ENCODE measurements around the gene DNAJC5. TPM values are rescaled to one million over a fixed set of nuclear protein-coding genes. Genes with fewer than 3 reads are reported as not detected.

DNAJC5 gene
- total RNA-seq, 1 experiment from 2014 or later = 124 TPM

DNA sequence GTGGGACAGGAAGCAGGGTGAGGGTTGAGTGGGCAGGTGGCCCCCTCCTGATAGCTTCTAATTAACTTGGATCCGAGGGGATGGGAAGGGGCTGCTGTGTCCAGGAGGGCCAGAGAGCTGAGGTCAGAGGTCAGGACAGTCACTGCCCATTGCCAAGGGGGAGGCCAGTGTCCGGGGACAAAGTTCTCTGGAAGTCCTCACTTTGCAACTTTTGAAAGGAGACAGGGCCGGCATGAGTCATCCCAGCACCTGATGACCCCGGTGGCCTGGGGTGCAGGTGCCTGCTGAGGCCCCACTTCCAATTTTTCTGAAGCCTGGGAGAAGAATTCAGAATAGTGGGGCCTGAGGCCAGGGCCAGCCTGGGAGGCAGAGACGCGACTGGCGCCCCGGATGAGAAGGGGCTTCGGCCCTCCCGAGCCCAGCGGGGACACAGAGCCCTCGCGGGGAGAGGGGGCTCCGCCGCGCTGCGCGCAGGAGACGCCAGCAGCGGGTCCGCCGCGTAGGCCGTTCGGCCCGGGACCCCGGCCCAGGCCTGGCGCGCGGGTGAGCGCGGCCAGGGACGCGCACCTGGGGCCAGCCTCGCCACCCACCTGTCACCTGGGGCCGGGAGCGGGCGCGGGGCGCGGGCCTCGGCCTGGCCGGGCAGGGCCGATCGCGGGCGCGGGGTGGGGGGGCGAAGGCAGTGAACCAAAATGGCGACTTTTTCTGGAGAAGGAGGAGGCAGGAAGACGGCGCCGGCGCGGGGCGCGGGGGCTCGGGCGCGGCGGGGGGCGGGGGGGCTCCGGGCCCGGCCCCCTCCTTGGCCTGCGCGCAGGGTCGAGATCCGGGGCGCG lies 74.2 kb downstream of the DNAJC5 start:
- BruUV-seq (replicated peaks) = no TSS peak

GRCh38 chr20:63969838-63970713 lies 75.2 kb downstream of the DNAJC5 start, which contains the start of gene ZNF512B:
Gene ZNF512B (minus strand): TSS chr20:63969930. CDS start chr20:63967950, 1,980 bp downstream.
- intact Hi-C loops (cut with micrococcal nuclease; ENCODE audit: unreplicated experiment) = loop anchor here (1.0 to 10.0 kb wide), 3 partner anchors 13 to 185 kb away; partner anchors contain the start of gene TPD52L2
- peak; percentile 89 to 95 for DNase-seq
- Mint-ChIP-seq H3K27me3 (ENCODE audit: insufficient read depth, unreplicated experiment) (peaks cover 3% of the 10 kb centered on the region), H3K36me3 (ENCODE audit: insufficient read depth, unreplicated experiment) (peaks cover 35% of the 10 kb centered on the region), H3K9me3 (ENCODE audit: unreplicated experiment) (peaks cover 10% of the 10 kb centered on the region), H3K27ac (ENCODE audit: unreplicated experiment) (peak within 1 kb of the TSS; percentile 33), H3K4me1 (ENCODE audit: low read depth, unreplicated experiment) (peaks cover 16% of the 10 kb centered on the region), H3K4me3 (ENCODE audit: unreplicated experiment) (peak within 1 kb of the TSS; percentile 69)
- no peaks in the 10 kb centered on the region for H3K27me3 ChIP-seq (replicated peaks; ENCODE audit: control insufficient read depth, insufficient read depth, low read length)
- CTCF ChIA-PET = no interaction called here
- peak within 1 kb of the TSS; percentile 78 for H3K4me3 ChIP-seq (ENCODE audit: low read depth, low read length)
- TF ChIP-seq CTCF (IDR thresholded peaks at IDR 0.05; ENCODE audit: insufficient read depth in 1 of 2, low read depth in 1 of 2, low read length in 1 of 2, severe bottlenecking in 1 of 2, unreplicated experiment in 1 of 2) = no peak
- H3K36me3 ChIP-seq (ENCODE audit: control insufficient read depth, insufficient read depth, low read length) = peaks cover 13% of the 10 kb centered on the region
- TSS peak; percentile 56 for BruUV-seq (replicated peaks)
- peaks cover 21% of the 10 kb centered on the region for H3K4me1 ChIP-seq
- peaks cover 15% of the 10 kb centered on the region for H3K9me3 ChIP-seq
- POLR2A ChIA-PET = no interaction called here

More for the DNA sequence above, 74.2 kb downstream of the DNAJC5 start:
- Mint-ChIP-seq H3K36me3 (ENCODE audit: insufficient read depth, unreplicated experiment) (peaks cover 40% of the 10 kb centered on the region), H3K27me3 (ENCODE audit: insufficient read depth, unreplicated experiment) (peaks cover 3% of the 10 kb centered on the region), H3K9me3 (ENCODE audit: unreplicated experiment) (peaks cover 10% of the 10 kb centered on the region), H3K4me1 (ENCODE audit: low read depth, unreplicated experiment) (peaks cover 14% of the 10 kb centered on the region), H3K4me3 (ENCODE audit: unreplicated experiment) (peak overlapping the region; percentile 69), H3K27ac (ENCODE audit: unreplicated experiment) (peak overlapping the region; percentile 33)
- peaks cover 20% of the 10 kb centered on the region for H3K9me3 ChIP-seq
- DNase-seq = peak; percentile 69 to 74
- H3K36me3 ChIP-seq (ENCODE audit: control insufficient read depth, insufficient read depth, low read length) = peaks cover 15% of the 10 kb centered on the region
- no peaks in the 10 kb centered on the region for H3K27me3 ChIP-seq (replicated peaks; ENCODE audit: control insufficient read depth, insufficient read depth, low read length)
- H3K4me1 ChIP-seq = peaks cover 21% of the 10 kb centered on the region
- TF ChIP-seq CTCF (IDR thresholded peaks at IDR 0.05; ENCODE audit: insufficient read depth in 1 of 2, low read depth in 1 of 2, low read length in 1 of 2, severe bottlenecking in 1 of 2, unreplicated experiment in 1 of 2) = no peak
- intact Hi-C loops (cut with micrococcal nuclease; ENCODE audit: unreplicated experiment) = loop anchor here (1.0 kb wide), 1 partner anchor 12 kb away; no protein-coding TSS in a partner anchor
- ChIA-PET CTCF (interaction anchor here (0.9 kb wide), 1 partner anchor 69 kb away, joined by 3 read pairs; no protein-coding TSS in a partner anchor), POLR2A (interaction anchor here (0.5 to 1.4 kb wide), 2 partner anchors 104 to 287 kb away, joined by 3 read pairs; partner anchors contain the start of genes PCMTD2 and TPD52L2)
- peak overlapping the region; percentile 78 for H3K4me3 ChIP-seq (ENCODE audit: low read depth, low read length)
